Heart left ventricle (tissue), 13 donors: Measurements from ENCODE around the gene CDK5R1.

Experiments used
- POLR2A ChIP-seq, 2 donors: fragments of 450-650 bp; IDR thresholded peaks; one replicate each; pipeline ENCODE4 v1.6.1; 2017; ENCODE audit warnings: antibody characterized with exemption in 2 of 2, mild to moderate bottlenecking in 2 of 2, moderate library complexity in 2 of 2
- TF ChIP-seq, protein P1 (sequence below), 12 donors: fragments of 200-600 bp; sonication (generic) in 4 of 12; IDR thresholded peaks; one replicate each; pipeline versions ENCODE4 v1.5.0 to v1.8.0; 2018 to 2022; ENCODE audit warnings: antibody characterized with exemption in 12 of 12, mild to moderate bottlenecking in 5 of 12
- donor health status: ischemic (EF 13 %, LVEDD 7.1; RV severe dilation, severe dysfunction).
- donor health status: DM: no; HTN: yes; CAD: no.
- donor health status: DM: no; HTN: no; CAD: no.
- donor health status: ischemic (EF 25% LVEDD 6.9; RV normal size, moderate dysfunction).
- donor health status: ischemic (EF 25% LVEDD 5.7; RV mildly dilated, moderate dysfunction).
- donor health status: ischemic (EF 35%, LVEDD 5.7; RV mildly dilated, moderate dysfunction).
- donor health status: nonischemic (EF 11% LVEDD 7.7; RV severe dilation, severe dysfunction).
- donor health status: DM: yes; HTN: yes; CAD: no.
- donor health status: PGD.
- donor health status: ischemic (EF 29% LVEDD 5.4; RV normal size, mild dysfunction).
- donor health status: nonischemic (EF 23%, LVEDD 6.1; RV moderate dilation, normal function).

GRCh38 chr17:32518646-32519227 lies 31.9 kb downstream of the CDK5R1 start:
- TF ChIP-seq POLR2A (IDR thresholded peaks at IDR 0.05), result no peak
- TF ChIP-seq, protein P1, sequence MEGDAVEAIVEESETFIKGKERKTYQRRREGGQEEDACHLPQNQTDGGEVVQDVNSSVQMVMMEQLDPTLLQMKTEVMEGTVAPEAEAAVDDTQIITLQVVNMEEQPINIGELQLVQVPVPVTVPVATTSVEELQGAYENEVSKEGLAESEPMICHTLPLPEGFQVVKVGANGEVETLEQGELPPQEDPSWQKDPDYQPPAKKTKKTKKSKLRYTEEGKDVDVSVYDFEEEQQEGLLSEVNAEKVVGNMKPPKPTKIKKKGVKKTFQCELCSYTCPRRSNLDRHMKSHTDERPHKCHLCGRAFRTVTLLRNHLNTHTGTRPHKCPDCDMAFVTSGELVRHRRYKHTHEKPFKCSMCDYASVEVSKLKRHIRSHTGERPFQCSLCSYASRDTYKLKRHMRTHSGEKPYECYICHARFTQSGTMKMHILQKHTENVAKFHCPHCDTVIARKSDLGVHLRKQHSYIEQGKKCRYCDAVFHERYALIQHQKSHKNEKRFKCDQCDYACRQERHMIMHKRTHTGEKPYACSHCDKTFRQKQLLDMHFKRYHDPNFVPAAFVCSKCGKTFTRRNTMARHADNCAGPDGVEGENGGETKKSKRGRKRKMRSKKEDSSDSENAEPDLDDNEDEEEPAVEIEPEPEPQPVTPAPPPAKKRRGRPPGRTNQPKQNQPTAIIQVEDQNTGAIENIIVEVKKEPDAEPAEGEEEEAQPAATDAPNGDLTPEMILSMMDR (IDR thresholded peaks at IDR 0.05), result no peak
